Bronchial epithelial cell (primary cell): ENCODE measurements around the gene DGKI. TPM values are rescaled to one million over a fixed set of nuclear protein-coding genes. Genes with fewer than 3 reads are reported as not detected.
A peak's percentile ranks its signal among the peaks of the same experiment; 100 is the strongest.

Experiments used
- DNase-seq: peaks from one replicate; pipeline ENCODE4 v3.0.0-alpha.2; 2010; ENCODE audit warnings: low read depth
- FAIRE-seq: peaks from 2 replicates; lab custom pipeline; 2011; peaks lifted over from hg19 to GRCh38; lab: Jason Lieb, UNC
- H3K27me3 ChIP-seq: 2 replicates; pipeline ENCODE4 v1.5.1; 2011; ENCODE audit warnings: low read length; ENCODE audit not compliant: control insufficient read depth, insufficient read depth
- H3K36me3 ChIP-seq: 2 replicates; pipeline ENCODE4 v1.5.1; 2011; ENCODE audit warnings: low read length; ENCODE audit not compliant: control insufficient read depth, insufficient read depth
- H3K4me3 ChIP-seq: 2 replicates; pipeline ENCODE4 v1.5.1; 2011; ENCODE audit warnings: mild to moderate bottlenecking, low read depth, low read length, control low read depth
- total RNA-seq: library from RNA; depleted of rRNA; stranded (reverse); fragments of >200 nt; gene quantifications from 2 replicates; pipeline ENCODE4 v1.2.1, GENCODE V29; 2014
- TF ChIP-seq, protein P1 (sequence below): IDR thresholded peaks from 2 replicates; pipeline ENCODE4 v1.5.1; 2011; ENCODE audit warnings: mild to moderate bottlenecking, moderate library complexity, low read length, control low read depth, inconsistent platforms; ENCODE audit not compliant: insufficient read depth, severe bottlenecking

Gene DGKI
- total RNA-seq, 1 donor from 2014 or later: under 0.01 TPM

DNA sequence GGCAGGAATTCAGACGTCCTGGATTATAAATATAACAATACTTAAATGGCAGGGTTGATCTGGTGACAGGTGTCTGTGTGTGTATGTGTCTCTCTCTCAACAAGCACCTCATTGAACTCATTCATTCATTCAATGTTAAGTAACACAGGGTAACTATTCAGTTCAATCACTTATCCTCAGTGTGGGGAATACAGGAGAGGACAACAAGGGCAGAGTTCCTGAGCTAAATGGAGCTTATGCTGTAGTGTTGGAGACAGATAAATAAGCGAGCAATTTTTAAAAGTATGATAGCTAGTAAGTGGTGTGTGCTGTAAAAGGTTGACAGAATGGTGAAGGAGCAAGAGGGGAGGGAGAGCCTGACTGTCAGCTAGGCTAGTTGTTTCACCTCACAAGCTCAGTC is 178.4 kb downstream of the DGKI start:
- no peak for FAIRE-seq
- H3K36me3 ChIP-seq: no peaks in the 10 kb centered on the region
- no peak overlapping the region for H3K4me3 ChIP-seq
- no peaks in the 10 kb centered on the region for H3K27me3 ChIP-seq
- TF ChIP-seq, protein P1, sequence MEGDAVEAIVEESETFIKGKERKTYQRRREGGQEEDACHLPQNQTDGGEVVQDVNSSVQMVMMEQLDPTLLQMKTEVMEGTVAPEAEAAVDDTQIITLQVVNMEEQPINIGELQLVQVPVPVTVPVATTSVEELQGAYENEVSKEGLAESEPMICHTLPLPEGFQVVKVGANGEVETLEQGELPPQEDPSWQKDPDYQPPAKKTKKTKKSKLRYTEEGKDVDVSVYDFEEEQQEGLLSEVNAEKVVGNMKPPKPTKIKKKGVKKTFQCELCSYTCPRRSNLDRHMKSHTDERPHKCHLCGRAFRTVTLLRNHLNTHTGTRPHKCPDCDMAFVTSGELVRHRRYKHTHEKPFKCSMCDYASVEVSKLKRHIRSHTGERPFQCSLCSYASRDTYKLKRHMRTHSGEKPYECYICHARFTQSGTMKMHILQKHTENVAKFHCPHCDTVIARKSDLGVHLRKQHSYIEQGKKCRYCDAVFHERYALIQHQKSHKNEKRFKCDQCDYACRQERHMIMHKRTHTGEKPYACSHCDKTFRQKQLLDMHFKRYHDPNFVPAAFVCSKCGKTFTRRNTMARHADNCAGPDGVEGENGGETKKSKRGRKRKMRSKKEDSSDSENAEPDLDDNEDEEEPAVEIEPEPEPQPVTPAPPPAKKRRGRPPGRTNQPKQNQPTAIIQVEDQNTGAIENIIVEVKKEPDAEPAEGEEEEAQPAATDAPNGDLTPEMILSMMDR: no peak
- no peak for DNase-seq

DNA sequence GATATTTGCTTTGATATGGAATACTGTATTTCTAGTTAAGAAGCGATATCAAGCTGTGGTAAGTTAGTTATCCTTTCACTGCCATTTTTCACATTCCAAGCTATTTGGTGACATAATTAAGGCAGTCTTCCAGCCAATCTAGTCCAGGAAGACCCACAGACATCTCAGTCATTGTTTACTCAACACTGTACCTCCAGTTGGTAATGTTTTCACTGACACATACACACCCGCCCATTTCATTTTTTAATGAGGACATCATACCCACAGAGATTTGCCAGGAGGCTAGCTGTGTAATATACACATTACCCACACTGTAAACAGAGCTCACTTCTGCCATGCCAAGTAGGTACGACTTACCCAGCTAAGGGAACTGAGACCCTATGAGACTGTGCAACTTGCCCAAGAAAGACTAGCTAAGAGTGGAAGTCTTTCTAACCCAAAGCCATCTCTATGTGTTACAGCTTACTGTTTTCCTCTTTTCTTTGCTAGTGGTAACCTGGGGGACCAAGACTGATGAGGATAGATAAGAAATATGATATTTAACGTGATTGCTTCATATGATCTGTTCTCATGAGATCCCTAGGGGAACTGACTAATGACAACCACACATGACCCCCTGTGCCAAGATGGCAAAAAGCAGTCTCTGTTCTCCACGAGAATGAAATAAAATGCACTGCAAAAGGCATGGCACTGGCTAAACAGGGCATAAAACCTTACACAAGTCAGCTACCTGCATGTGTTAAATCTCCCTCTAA is 179.0 kb downstream of the DGKI start:
- Histone ChIP-seq H3K4me3 (no peak overlapping the region), H3K36me3 (no peaks in the 10 kb centered on the region), H3K27me3 (no peaks in the 10 kb centered on the region)
- DNase-seq: peak; percentile 98
- TF ChIP-seq, protein P1: no peak
- no peak for FAIRE-seq

DNA sequence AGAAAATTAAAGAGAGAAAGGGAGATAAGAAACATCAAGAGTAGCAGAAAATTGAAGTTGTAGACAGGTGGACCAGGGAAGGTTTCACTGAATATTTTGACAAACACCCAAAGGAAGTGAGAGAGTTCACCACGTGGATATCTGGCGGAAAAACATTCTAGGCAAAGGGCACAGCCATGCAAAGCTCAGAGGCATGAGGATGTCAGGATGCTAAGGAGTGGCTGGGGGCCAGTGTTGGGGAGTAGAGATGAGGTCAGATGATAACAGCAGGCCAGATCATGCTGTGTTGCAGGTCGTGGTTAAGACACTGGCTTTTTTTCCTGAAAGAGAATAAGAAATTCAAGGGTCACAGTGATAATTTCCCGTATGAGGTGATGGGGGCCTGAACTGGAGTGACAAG is 181.9 kb downstream of the DGKI start:
- TF ChIP-seq, protein P1: no peak
- no peaks in the 10 kb centered on the region for H3K27me3 ChIP-seq
- DNase-seq (no peak), FAIRE-seq (no peak)
- H3K36me3 ChIP-seq: no peaks in the 10 kb centered on the region
- no peak overlapping the region for H3K4me3 ChIP-seq

DNA sequence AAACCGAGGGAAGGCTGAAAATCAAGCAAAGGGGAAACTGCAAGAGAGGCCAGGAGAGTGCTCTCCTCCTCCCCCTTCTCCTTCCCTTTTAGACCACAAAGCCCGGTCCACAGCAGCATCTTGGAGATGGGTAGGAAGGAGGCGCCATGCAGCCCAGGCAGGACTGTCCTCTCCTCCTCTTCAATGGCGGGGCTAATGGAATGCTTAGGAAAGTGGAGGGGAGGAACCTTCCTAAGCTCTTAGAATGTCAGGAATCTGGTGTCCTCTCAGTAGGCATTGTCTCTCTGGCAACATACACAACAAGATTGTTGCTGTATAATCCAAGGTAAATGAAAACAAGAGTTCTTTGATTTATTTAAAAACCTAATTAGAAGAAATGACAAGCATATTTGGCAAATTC is 185.1 kb downstream of the DGKI start:
- H3K36me3 ChIP-seq: no peaks in the 10 kb centered on the region
- FAIRE-seq: no peak
- TF ChIP-seq, protein P1: no peak
- H3K27me3 ChIP-seq: no peaks in the 10 kb centered on the region
- no peak for DNase-seq
- no peak overlapping the region for H3K4me3 ChIP-seq

DNA sequence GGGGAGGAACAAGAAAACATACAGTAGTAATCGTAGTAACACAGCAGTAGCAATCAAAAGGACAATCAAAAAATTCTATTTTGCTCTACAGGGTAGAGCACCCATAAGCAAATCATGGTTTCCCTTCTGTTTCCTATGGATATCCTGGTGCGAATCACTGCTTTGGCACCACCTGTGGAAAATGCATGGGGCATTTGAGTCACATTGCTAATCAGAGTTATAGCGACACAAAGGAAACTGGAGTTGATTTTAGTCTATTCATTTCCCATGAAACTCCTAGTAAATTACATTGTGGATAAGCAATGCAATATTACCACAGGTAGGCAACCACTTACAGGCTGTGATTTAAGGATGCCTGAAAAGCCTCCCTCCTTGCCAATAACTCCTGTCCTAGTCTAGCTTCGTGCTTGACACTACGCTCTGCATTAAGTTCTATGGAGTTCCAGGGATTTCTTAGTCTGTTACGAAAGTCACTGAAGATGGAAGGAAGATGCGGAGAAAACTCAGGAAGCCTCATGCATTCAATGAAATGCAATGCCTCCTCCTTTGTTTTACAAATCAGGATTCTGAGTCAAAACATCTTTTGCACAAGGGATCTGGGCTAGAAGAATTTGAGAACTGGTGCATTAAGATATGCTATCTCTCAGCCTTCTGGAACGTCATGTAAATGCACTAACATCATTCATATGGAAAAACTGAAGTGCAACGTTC is 188.4 kb downstream of the DGKI start:
- FAIRE-seq: no peak
- H3K36me3 ChIP-seq: no peaks in the 10 kb centered on the region
- DNase-seq: peak; percentile 41
- TF ChIP-seq, protein P1: no peak
- no peaks in the 10 kb centered on the region for H3K27me3 ChIP-seq
- H3K4me3 ChIP-seq: no peak overlapping the region
